Caco-2 (cell line): ENCODE results near the gene CDCA3. TPM values are rescaled to one million over a fixed set of nuclear protein-coding genes. Genes with fewer than 3 reads are reported as not detected.

Experiments used
- BruUV-seq: library from RNA; stranded (reverse); fragments of 400-500 nt; replicated peaks from 2 replicates; lab custom pipeline; 2021; lab: Mats Ljungman, UMichigan
- CTCF ChIA-PET: fragments of 300-600 bp; sonication (Branson Sonifier 250); formaldehyde crosslinking; loops from one replicate; lab custom pipeline; 2022; ENCODE audit warnings: antibody characterized with exemption; lab: Charles Lee
- POLR2A ChIA-PET: fragments of 300-600 bp; sonication (Branson Sonifier 250); formaldehyde crosslinking; loops from one replicate; lab custom pipeline; 2022; ENCODE audit warnings: antibody characterized with exemption; lab: Charles Lee
- DNase-seq, 2 experiments: peaks; one replicate each; pipeline versions ENCODE4 v3.0.0 to v3.0.0-alpha.2; 2020 to 2022
- H3K27me3 ChIP-seq: replicated peaks from 2 replicates; pipeline ENCODE4 v1.6.0; 2011; ENCODE audit warnings: low read length; ENCODE audit not compliant: control insufficient read depth, insufficient read depth
- H3K36me3 ChIP-seq: 2 replicates; pipeline ENCODE4 v1.5.1; 2011; ENCODE audit warnings: low read length; ENCODE audit not compliant: control insufficient read depth, insufficient read depth
- H3K4me1 ChIP-seq: fragments of 250-450 bp; sonication (Bioruptor Pico); 2 replicates; pipeline ENCODE4 v1.5.1; 2020; ENCODE audit warnings: mild to moderate bottlenecking
- H3K4me3 ChIP-seq: 2 replicates; pipeline ENCODE4 v1.5.1; 2011; ENCODE audit warnings: low read depth, mild to moderate bottlenecking, control low read depth, low read length
- H3K9me3 ChIP-seq: fragments of 250-450 bp; sonication (Bioruptor Pico); 2 replicates; pipeline ENCODE4 v1.5.1; 2020; ENCODE audit warnings: mild to moderate bottlenecking, moderate library complexity
- H3K27ac Mint-ChIP-seq: one replicate; pipeline ENCODE4 v1.8.0; 2022; ENCODE audit warnings: mixed read lengths; ENCODE audit not compliant: unreplicated experiment
- H3K27me3 Mint-ChIP-seq: one replicate; pipeline ENCODE4 v1.8.0; 2022; ENCODE audit warnings: mixed read lengths; ENCODE audit not compliant: insufficient read depth, unreplicated experiment
- H3K36me3 Mint-ChIP-seq: one replicate; pipeline ENCODE4 v1.8.0; 2022; ENCODE audit warnings: mild to moderate bottlenecking, mixed read lengths; ENCODE audit not compliant: insufficient read depth, unreplicated experiment
- H3K4me1 Mint-ChIP-seq: one replicate; pipeline ENCODE4 v1.8.0; 2022; ENCODE audit warnings: low read depth, mixed read lengths; ENCODE audit not compliant: unreplicated experiment
- H3K4me3 Mint-ChIP-seq: one replicate; pipeline ENCODE4 v1.8.0; 2022; ENCODE audit warnings: mild to moderate bottlenecking, moderate library complexity, mixed read lengths; ENCODE audit not compliant: unreplicated experiment
- H3K9me3 Mint-ChIP-seq: one replicate; pipeline ENCODE4 v1.8.0; 2022; ENCODE audit warnings: mixed read lengths; ENCODE audit not compliant: unreplicated experiment
- intact Hi-C: fragments of 100-400 bp; cut with micrococcal nuclease; formaldehyde crosslinking; loops from one replicate; pipeline ENCODE4 v1.10.0; 2022; ENCODE audit not compliant: unreplicated experiment
- total RNA-seq: library from RNA; stranded (reverse); gene quantifications from 2 replicates; pipeline ENCODE4 v1.2.3, GENCODE V29; 2022
- TF ChIP-seq, protein P1 (sequence below), 2 experiments: fragments of 200-600 bp in 1 of 2; IDR thresholded peaks; 1 replicate in 1 of 2; 2 replicates in 1 of 2; pipeline versions ENCODE4 v1.5.1 to v1.8.0; 2011 to 2022; ENCODE audit warnings: antibody characterized with exemption in 1 of 2, control low read depth in 1 of 2, inconsistent platforms in 1 of 2, low read depth in 1 of 2, low read length in 1 of 2, mild to moderate bottlenecking in 1 of 2, moderate library complexity in 1 of 2; ENCODE audit not compliant: insufficient read depth in 1 of 2, severe bottlenecking in 1 of 2, unreplicated experiment in 1 of 2

Gene CDCA3
- total RNA-seq, 1 experiment from 2014 or later = 147 TPM

DNA sequence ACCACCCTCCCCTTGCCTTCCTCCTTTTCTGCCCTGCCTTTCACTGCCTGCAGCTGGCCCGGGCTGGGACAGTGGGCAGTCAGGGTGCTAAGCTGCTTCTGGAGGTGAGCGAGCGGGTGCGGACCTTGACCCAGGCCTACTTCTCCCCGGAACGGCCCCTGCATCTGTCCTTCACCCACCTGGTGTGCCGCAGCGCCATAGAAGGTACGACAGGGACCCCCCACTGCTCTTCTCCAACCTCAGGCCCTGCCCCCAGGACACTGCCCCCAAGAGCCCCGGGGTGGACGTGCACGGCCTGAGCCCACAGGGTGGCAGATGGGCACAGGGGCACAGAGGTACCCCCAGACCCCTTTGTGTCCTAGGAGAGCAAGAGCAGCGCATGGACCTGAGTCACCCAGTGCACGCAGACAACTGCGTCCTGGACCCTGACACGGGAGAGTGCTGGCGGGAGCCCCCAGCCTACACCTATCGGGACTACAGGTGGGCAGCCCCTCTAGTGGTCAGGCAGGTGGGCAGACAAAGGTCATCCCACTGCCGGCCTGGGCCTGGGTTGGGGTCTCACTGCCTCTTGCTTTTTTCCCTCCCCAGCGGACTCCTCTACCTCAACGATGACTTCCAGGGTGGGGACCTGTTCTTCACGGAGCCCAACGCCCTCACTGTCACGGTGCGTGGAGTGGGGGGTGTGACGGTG is 13.6 kb downstream of the CDCA3 start:
- Mint-ChIP-seq H3K4me1 (peaks cover 20% of the 10 kb centered on the region), H3K36me3 (peaks cover 33% of the 10 kb centered on the region), H3K27ac (no peak overlapping the region), H3K9me3 (no peaks in the 10 kb centered on the region), H3K27me3 (no peaks in the 10 kb centered on the region), H3K4me3 (no peak overlapping the region)
- Histone ChIP-seq H3K27me3 (no peaks in the 10 kb centered on the region), H3K4me1 (peaks cover 13% of the 10 kb centered on the region), H3K36me3 (no peaks in the 10 kb centered on the region), H3K9me3 (no peaks in the 10 kb centered on the region), H3K4me3 (no peak overlapping the region)
- TF ChIP-seq, protein P1, sequence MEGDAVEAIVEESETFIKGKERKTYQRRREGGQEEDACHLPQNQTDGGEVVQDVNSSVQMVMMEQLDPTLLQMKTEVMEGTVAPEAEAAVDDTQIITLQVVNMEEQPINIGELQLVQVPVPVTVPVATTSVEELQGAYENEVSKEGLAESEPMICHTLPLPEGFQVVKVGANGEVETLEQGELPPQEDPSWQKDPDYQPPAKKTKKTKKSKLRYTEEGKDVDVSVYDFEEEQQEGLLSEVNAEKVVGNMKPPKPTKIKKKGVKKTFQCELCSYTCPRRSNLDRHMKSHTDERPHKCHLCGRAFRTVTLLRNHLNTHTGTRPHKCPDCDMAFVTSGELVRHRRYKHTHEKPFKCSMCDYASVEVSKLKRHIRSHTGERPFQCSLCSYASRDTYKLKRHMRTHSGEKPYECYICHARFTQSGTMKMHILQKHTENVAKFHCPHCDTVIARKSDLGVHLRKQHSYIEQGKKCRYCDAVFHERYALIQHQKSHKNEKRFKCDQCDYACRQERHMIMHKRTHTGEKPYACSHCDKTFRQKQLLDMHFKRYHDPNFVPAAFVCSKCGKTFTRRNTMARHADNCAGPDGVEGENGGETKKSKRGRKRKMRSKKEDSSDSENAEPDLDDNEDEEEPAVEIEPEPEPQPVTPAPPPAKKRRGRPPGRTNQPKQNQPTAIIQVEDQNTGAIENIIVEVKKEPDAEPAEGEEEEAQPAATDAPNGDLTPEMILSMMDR (IDR thresholded peaks at IDR 0.05; ENCODE audit: insufficient read depth in 1 of 2, low read depth in 1 of 2, low read length in 1 of 2, severe bottlenecking in 1 of 2, unreplicated experiment in 1 of 2) = no peak
- intact Hi-C loops = no loop called here
- no peak for DNase-seq
- ChIA-PET CTCF (interaction anchor here (0.7 to 4.4 kb wide), 3 partner anchors 14 to 84 kb away, joined by 3 to 35 read pairs (median 3); partner anchors contain the start of genes CDCA3, MLF2, SPSB2 and USP5), POLR2A (no interaction called here)
- no TSS peak for BruUV-seq

DNA sequence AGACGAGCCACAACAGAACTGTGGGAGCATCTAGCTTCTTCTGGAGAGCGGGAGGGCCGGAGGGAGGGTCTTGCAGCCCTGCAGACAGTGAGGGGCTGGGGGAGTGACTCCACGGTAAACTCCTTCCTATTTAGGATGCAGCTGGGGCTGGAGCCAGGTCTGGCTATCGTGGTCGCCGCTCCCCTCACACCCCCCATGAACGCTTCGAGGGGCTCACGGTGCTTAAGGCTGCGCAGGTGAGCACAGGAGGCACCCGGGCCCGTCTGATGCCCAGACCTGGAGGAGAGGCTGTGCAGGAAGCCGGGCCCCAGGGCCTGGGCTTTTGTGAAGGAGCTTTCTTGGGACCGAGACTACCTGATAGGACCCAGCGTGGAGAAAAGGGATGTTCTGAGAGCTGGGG is 14.2 kb downstream of the CDCA3 start:
- TF ChIP-seq, protein P1 (IDR thresholded peaks at IDR 0.05; ENCODE audit: insufficient read depth in 1 of 2, low read depth in 1 of 2, low read length in 1 of 2, severe bottlenecking in 1 of 2, unreplicated experiment in 1 of 2) = no peak
- no peak for DNase-seq
- Histone ChIP-seq H3K4me3 (no peak overlapping the region), H3K9me3 (no peaks in the 10 kb centered on the region), H3K36me3 (no peaks in the 10 kb centered on the region), H3K4me1 (peaks cover 6% of the 10 kb centered on the region), H3K27me3 (no peaks in the 10 kb centered on the region)
- intact Hi-C loops = no loop called here
- no TSS peak for BruUV-seq
- Mint-ChIP-seq H3K4me3 (no peak overlapping the region), H3K9me3 (no peaks in the 10 kb centered on the region), H3K4me1 (peaks cover 20% of the 10 kb centered on the region), H3K27me3 (no peaks in the 10 kb centered on the region), H3K36me3 (peaks cover 31% of the 10 kb centered on the region), H3K27ac (no peak overlapping the region)
- ChIA-PET POLR2A (interaction anchor here (0.7 kb wide), 1 partner anchor 14 kb away, joined by 4 read pairs; the partner anchor contains the start of gene CDCA3), CTCF (interaction anchor here (0.6 to 4.4 kb wide), 5 partner anchors 15 to 121 kb away, joined by 3 to 35 read pairs (median 3); partner anchors contain the start of genes CDCA3, MLF2, SPSB2 and USP5)

DNA sequence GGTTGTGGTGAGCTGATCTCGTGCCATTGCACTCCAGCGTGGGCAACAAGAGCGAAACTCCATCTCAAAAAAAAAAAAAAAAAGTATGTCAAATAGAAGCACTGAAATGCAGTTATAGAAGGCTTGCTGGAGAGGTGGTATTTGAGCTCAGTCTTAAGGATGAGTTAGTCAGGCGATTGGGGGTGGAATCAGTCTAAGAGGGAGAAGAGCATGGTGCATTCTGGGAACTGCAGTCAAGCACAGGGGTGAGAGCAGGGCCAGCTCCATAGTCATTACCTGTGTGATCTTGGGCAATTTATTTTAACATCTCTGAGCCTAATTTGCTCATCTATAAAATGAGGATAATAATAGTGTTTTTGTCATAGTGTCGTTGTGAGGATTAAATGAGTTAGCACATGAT is 16.2 kb downstream of the CDCA3 start:
- CTCF ChIA-PET = interaction anchor here (0.6 to 4.4 kb wide), 11 partner anchors 8 to 151 kb away, joined by 3 to 35 read pairs (median 5); partner anchors contain the start of genes GPR162, MLF2 and SPSB2
- peaks cover 35% of the 10 kb centered on the region for H3K36me3 Mint-ChIP-seq
- no TSS peak for BruUV-seq
- intact Hi-C loops = loop anchor here (1.0 to 2.0 kb wide), 3 partner anchors 16 to 100 kb away; partner anchors contain the start of genes CDCA3 and MLF2
- H3K9me3 Mint-ChIP-seq = no peaks in the 10 kb centered on the region
- Histone ChIP-seq H3K4me1 (peaks cover 8% of the 10 kb centered on the region), H3K9me3 (no peaks in the 10 kb centered on the region), H3K27me3 (no peaks in the 10 kb centered on the region), H3K4me3 (no peak overlapping the region), H3K36me3 (no peaks in the 10 kb centered on the region; the same call in 1 of the 2 replicates)
- no peak overlapping the region for H3K4me3 Mint-ChIP-seq
- no peak for DNase-seq
- H3K27me3 Mint-ChIP-seq = no peaks in the 10 kb centered on the region
- TF ChIP-seq, protein P1 (IDR thresholded peaks at IDR 0.05; ENCODE audit: insufficient read depth in 1 of 2, low read depth in 1 of 2, low read length in 1 of 2, severe bottlenecking in 1 of 2, unreplicated experiment in 1 of 2) = no peak
- peaks cover 20% of the 10 kb centered on the region for H3K4me1 Mint-ChIP-seq
- POLR2A ChIA-PET = interaction anchor here (0.7 to 1.5 kb wide), 2 partner anchors 16 to 111 kb away, joined by 5 read pairs; partner anchors contain the start of genes CDCA3 and COPS7A
- peak overlapping the region; percentile 21 for H3K27ac Mint-ChIP-seq
